SK-N-SH treated with all-trans-retinoic acid at 6 μM for 48 hours (cell line): Measurements from ENCODE around the gene C20orf202.

Experiments
- ATAC-seq: fragments of 200-7000 bp; cut with Tn5 transposase; 3 replicates; pipeline ENCODE4 v1.9.1; 2020; ENCODE audit warnings: mild to moderate bottlenecking, moderate library complexity
- ARNTL ChIP-seq: fragments of 450-650 bp; formaldehyde crosslinking; IDR thresholded peaks from 2 replicates; pipeline ENCODE4 v1.5.0; 2020; ENCODE audit warnings: low read depth, mild to moderate bottlenecking, moderate library complexity, borderline replicate concordance
- BACH2 ChIP-seq: fragments of 250-450 bp; sonication (Bioruptor Pico); IDR thresholded peaks from 2 replicates; pipeline ENCODE4 v1.9.0; 2021; ENCODE audit warnings: mild to moderate bottlenecking, borderline replicate concordance
- CREB5 ChIP-seq: fragments of 250-450 bp; sonication (Bioruptor Pico); IDR thresholded peaks from 2 replicates; pipeline ENCODE4 v1.5.1; 2020; ENCODE audit warnings: low read depth, mild to moderate bottlenecking, moderate library complexity
- CSDC2 ChIP-seq: fragments of 250-450 bp; sonication (Bioruptor Pico); IDR thresholded peaks from 2 replicates; pipeline ENCODE4 v1.5.0; 2020; ENCODE audit warnings: mild to moderate bottlenecking, moderate library complexity
- ESRRG ChIP-seq: fragments of 250-450 bp; sonication (Bioruptor Pico); IDR thresholded peaks from 2 replicates; pipeline ENCODE4 v1.6.1; 2021; ENCODE audit warnings: mild to moderate bottlenecking
- GLIS3 ChIP-seq: fragments of 250-450 bp; sonication (Bioruptor Pico); IDR thresholded peaks from 2 replicates; pipeline ENCODE4 v1.5.0; 2020; ENCODE audit warnings: mild to moderate bottlenecking, moderate library complexity
- ISL1 ChIP-seq: fragments of 250-450 bp; sonication (Bioruptor Pico); IDR thresholded peaks from 2 replicates; pipeline ENCODE4 v2.1.2; 2022; ENCODE audit warnings: mild to moderate bottlenecking, moderate library complexity
- OSR1 ChIP-seq: fragments of 250-450 bp; sonication (Bioruptor Pico); IDR thresholded peaks from 2 replicates; pipeline ENCODE4 v1.8.0; 2022; ENCODE audit warnings: moderate library complexity, mild to moderate bottlenecking, inconsistent platforms
- PATZ1 ChIP-seq: fragments of 250-450 bp; sonication (Bioruptor Pico); IDR thresholded peaks from 2 replicates; pipeline ENCODE4 v1.8.0; 2020; ENCODE audit warnings: mild to moderate bottlenecking, moderate library complexity, borderline replicate concordance
- PPARA ChIP-seq: fragments of 250-450 bp; sonication (Bioruptor Pico); IDR thresholded peaks from 2 replicates; pipeline ENCODE4 v1.5.0; 2020; ENCODE audit warnings: mild to moderate bottlenecking, borderline replicate concordance
- RARB ChIP-seq: fragments of 250-450 bp; sonication (Bioruptor Pico); IDR thresholded peaks from 2 replicates; pipeline ENCODE4 v1.8.0; 2021; ENCODE audit warnings: mild to moderate bottlenecking, moderate library complexity
- SNAI2 ChIP-seq: fragments of 250-450 bp; sonication (Bioruptor Pico); IDR thresholded peaks from 2 replicates; pipeline ENCODE4 v1.5.0; 2020; ENCODE audit warnings: mild to moderate bottlenecking, moderate library complexity
- TCF4 ChIP-seq: fragments of 250-450 bp; sonication (Bioruptor Pico); IDR thresholded peaks from 2 replicates; pipeline ENCODE4 v1.8.0; 2021; ENCODE audit warnings: mild to moderate bottlenecking, moderate library complexity, borderline replicate concordance
- TOX ChIP-seq: fragments of 250-450 bp; sonication (Bioruptor Pico); IDR thresholded peaks from 2 replicates; pipeline ENCODE4 v1.8.0; 2021; ENCODE audit warnings: mild to moderate bottlenecking, moderate library complexity, borderline replicate concordance
- ZC3H10 ChIP-seq: fragments of 250-450 bp; sonication (Bioruptor Pico); IDR thresholded peaks from 2 replicates; pipeline ENCODE4 v1.5.1; 2021; ENCODE audit warnings: mild to moderate bottlenecking, moderate library complexity
- ZFP30 ChIP-seq: fragments of 450-650 bp; formaldehyde crosslinking; IDR thresholded peaks from 2 replicates; pipeline ENCODE4 v1.5.0; 2022; ENCODE audit warnings: mild to moderate bottlenecking, moderate library complexity
- ZNF565 ChIP-seq: fragments of 450-650 bp; formaldehyde crosslinking; conservative IDR thresholded peaks from 2 replicates; pipeline ENCODE4 v1.5.0; 2020; ENCODE audit warnings: low read depth, mild to moderate bottlenecking, moderate library complexity
- ZNF70 ChIP-seq: fragments of 450-650 bp; formaldehyde crosslinking; IDR thresholded peaks from 2 replicates; pipeline ENCODE4 v1.5.0; 2020; ENCODE audit warnings: mild to moderate bottlenecking, moderate library complexity
- ZNF8 ChIP-seq: fragments of 450-650 bp; formaldehyde crosslinking; IDR thresholded peaks from 2 replicates; pipeline ENCODE4 v1.5.0; 2020; ENCODE audit warnings: mild to moderate bottlenecking, moderate library complexity
- TF ChIP-seq, protein P1 (sequence below): fragments of 250-450 bp; sonication (Bioruptor Pico); IDR thresholded peaks from 2 replicates; pipeline ENCODE4 v1.5.0; 2020; ENCODE audit warnings: mild to moderate bottlenecking, moderate library complexity
- TF ChIP-seq, protein P2 (sequence below): fragments of 250-450 bp; sonication (Bioruptor Pico); IDR thresholded peaks from 2 replicates; pipeline ENCODE4 v1.5.1; 2021; ENCODE audit warnings: mild to moderate bottlenecking, moderate library complexity
- TF ChIP-seq, protein P3 (sequence below): fragments of 250-450 bp; sonication (Bioruptor Pico); IDR thresholded peaks from 2 replicates; pipeline ENCODE4 v1.8.0; 2021; ENCODE audit warnings: low read depth, mild to moderate bottlenecking, moderate library complexity, borderline replicate concordance

The C20orf202 gene

DNA sequence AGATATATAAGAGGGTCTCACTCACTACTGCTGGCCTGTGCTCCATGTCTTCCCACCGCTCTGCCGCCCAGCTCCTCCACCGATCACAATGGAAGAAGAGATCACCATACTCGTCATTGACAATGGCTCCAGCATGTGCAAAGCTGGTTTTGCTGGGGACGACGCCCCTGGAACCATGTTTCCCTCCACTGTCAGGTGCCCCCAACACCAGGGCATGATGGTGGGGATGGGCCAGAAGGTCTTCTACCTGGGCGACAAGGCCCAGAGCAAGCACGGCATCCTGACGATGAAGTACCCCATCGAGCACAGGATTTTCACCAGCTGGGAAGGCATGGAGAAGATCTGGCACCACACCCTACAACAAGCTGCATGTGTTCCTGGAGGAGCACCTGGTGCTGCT is 42.8 kb upstream of the C20orf202 start:
- no peak for TF ChIP-seq BACH2 (CRISPR knock-in tag)
- TF ChIP-seq TCF4 (CRISPR knock-in tag) = no peak
- TF ChIP-seq CSDC2 (CRISPR knock-in tag) = no peak
- TF ChIP-seq, protein P1, sequence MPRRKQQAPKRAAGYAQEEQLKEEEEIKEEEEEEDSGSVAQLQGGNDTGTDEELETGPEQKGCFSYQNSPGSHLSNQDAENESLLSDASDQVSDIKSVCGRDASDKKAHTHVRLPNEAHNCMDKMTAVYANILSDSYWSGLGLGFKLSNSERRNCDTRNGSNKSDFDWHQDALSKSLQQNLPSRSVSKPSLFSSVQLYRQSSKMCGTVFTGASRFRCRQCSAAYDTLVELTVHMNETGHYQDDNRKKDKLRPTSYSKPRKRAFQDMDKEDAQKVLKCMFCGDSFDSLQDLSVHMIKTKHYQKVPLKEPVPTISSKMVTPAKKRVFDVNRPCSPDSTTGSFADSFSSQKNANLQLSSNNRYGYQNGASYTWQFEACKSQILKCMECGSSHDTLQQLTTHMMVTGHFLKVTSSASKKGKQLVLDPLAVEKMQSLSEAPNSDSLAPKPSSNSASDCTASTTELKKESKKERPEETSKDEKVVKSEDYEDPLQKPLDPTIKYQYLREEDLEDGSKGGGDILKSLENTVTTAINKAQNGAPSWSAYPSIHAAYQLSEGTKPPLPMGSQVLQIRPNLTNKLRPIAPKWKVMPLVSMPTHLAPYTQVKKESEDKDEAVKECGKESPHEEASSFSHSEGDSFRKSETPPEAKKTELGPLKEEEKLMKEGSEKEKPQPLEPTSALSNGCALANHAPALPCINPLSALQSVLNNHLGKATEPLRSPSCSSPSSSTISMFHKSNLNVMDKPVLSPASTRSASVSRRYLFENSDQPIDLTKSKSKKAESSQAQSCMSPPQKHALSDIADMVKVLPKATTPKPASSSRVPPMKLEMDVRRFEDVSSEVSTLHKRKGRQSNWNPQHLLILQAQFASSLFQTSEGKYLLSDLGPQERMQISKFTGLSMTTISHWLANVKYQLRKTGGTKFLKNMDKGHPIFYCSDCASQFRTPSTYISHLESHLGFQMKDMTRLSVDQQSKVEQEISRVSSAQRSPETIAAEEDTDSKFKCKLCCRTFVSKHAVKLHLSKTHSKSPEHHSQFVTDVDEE (CRISPR knock-in tag) = no peak
- ATAC-seq = no peak

GRCh38 chr20:1160991-1161390 is 42.3 kb upstream of the C20orf202 start:
- no peak for ATAC-seq
- TF ChIP-seq ZFP30 (CRISPR knock-in tag) = no peak
- TF ChIP-seq ARNTL (CRISPR knock-in tag) = no peak
- TF ChIP-seq SNAI2 (CRISPR knock-in tag) = no peak
- no peak for TF ChIP-seq ZNF70 (CRISPR knock-in tag)
- TF ChIP-seq TOX (CRISPR knock-in tag) = no peak
- no peak for TF ChIP-seq OSR1
- no peak for TF ChIP-seq CSDC2 (CRISPR knock-in tag)
- TF ChIP-seq, protein P2, sequence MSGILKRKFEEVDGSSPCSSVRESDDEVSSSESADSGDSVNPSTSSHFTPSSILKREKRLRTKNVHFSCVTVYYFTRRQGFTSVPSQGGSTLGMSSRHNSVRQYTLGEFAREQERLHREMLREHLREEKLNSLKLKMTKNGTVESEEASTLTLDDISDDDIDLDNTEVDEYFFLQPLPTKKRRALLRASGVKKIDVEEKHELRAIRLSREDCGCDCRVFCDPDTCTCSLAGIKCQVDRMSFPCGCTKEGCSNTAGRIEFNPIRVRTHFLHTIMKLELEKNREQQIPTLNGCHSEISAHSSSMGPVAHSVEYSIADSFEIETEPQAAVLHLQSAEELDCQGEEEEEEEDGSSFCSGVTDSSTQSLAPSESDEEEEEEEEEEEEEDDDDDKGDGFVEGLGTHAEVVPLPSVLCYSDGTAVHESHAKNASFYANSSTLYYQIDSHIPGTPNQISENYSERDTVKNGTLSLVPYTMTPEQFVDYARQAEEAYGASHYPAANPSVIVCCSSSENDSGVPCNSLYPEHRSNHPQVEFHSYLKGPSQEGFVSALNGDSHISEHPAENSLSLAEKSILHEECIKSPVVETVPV (CRISPR knock-in tag) = no peak
- TF ChIP-seq ISL1 (CRISPR knock-in tag) = no peak
- no peak for TF ChIP-seq ZNF565 (CRISPR knock-in tag)
- no peak for TF ChIP-seq ZC3H10 (CRISPR knock-in tag)
- TF ChIP-seq, all 23 proteins: peak for 0

- ATAC-seq = no peak
- no peak for TF ChIP-seq ZNF565 (CRISPR knock-in tag)
- TF ChIP-seq PATZ1 (CRISPR knock-in tag) = no peak
- TF ChIP-seq ISL1 (CRISPR knock-in tag) = no peak
- TF ChIP-seq RARB (CRISPR knock-in tag) = no peak
- TF ChIP-seq PPARA (CRISPR knock-in tag) = no peak
- TF ChIP-seq, protein P3, sequence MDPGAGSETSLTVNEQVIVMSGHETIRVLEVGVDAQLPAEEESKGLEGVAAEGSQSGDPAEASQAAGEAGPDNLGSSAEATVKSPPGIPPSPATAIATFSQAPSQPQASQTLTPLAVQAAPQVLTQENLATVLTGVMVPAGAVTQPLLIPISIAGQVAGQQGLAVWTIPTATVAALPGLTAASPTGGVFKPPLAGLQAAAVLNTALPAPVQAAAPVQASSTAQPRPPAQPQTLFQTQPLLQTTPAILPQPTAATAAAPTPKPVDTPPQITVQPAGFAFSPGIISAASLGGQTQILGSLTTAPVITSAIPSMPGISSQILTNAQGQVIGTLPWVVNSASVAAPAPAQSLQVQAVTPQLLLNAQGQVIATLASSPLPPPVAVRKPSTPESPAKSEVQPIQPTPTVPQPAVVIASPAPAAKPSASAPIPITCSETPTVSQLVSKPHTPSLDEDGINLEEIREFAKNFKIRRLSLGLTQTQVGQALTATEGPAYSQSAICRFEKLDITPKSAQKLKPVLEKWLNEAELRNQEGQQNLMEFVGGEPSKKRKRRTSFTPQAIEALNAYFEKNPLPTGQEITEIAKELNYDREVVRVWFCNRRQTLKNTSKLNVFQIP = no peak
- no peak for TF ChIP-seq ZFP30 (CRISPR knock-in tag)
- no peak for TF ChIP-seq ZNF8 (CRISPR knock-in tag)
- no peak for TF ChIP-seq TOX (CRISPR knock-in tag)
- no peak for TF ChIP-seq TCF4 (CRISPR knock-in tag)
- TF ChIP-seq, protein P1 (CRISPR knock-in tag) = no peak
- no peak for TF ChIP-seq ESRRG (CRISPR knock-in tag)
- TF ChIP-seq ZC3H10 (CRISPR knock-in tag) = no peak
- TF ChIP-seq CSDC2 (CRISPR knock-in tag) = no peak
- TF ChIP-seq CREB5 = no peak
- no peak for TF ChIP-seq ZNF70 (CRISPR knock-in tag)
- TF ChIP-seq ARNTL (CRISPR knock-in tag) = no peak
- TF ChIP-seq, protein P2 (CRISPR knock-in tag) = no peak
- TF ChIP-seq GLIS3 (CRISPR knock-in tag) = no peak
These were observed 40.1 kb upstream of the C20orf202 start for GRCh38 chr20:1163105-1163504.
